ENCODE results near the gene C1orf50. TPM values are rescaled to one million over a fixed set of nuclear protein-coding genes. Genes with fewer than 3 reads are reported as not detected.

C1orf50 gene
- total and polyA plus RNA-seq, 4 donors, result 1.6 to 10.6 (median 6.1) TPM

- no peaks in the 10 kb centered on the region for H3K4me1 ChIP-seq (ENCODE audit: control insufficient read depth in 1 of 2, insufficient read depth in 2 of 2, low read length in 2 of 2)
- no peak for DNase-seq
- 76 to 80% methylated on average over 3 of the region's 3 CpGs for WGBS, 2 donors
- H3K9me3 ChIP-seq (ENCODE audit: control insufficient read depth, low read length), result no peaks in the 10 kb centered on the region
- H3K36me3 ChIP-seq (ENCODE audit: control insufficient read depth in 1 of 2, insufficient read depth in 2 of 2, low read length in 1 of 2), result no peaks in the 10 kb centered on the region
- intact Hi-C loops (cut with DNase I), result no loop called here
- no peak for ATAC-seq (ENCODE audit: low FRiP score)
- no peak overlapping the region for H3K4me3 ChIP-seq (ENCODE audit: low read length in 2 of 2)
- H3K27me3 ChIP-seq (ENCODE audit: control insufficient read depth in 1 of 2, insufficient read depth in 2 of 2, low read length in 1 of 2), result no peaks in the 10 kb centered on the region
- no peak overlapping the region for H3K27ac ChIP-seq (ENCODE audit: low read depth in 1 of 2, low read length in 2 of 2)
Measured at GRCh38 chr1:42731585-42731984, 35.5 kb upstream of the C1orf50 start.

GRCh38 chr1:42732126-42732680 lies 34.8 kb upstream of the C1orf50 start:
- no peaks in the 10 kb centered on the region for H3K27me3 ChIP-seq (ENCODE audit: control insufficient read depth in 1 of 2, insufficient read depth in 2 of 2, low read length in 1 of 2)
- H3K4me1 ChIP-seq (ENCODE audit: control insufficient read depth in 1 of 2, insufficient read depth in 2 of 2, low read length in 2 of 2), result no peaks in the 10 kb centered on the region
- 78 to 82% methylated on average over 10 of the region's 10 CpGs for WGBS, 2 donors
- DNase-seq (peak in 1 of 2 donors; percentile 55), ATAC-seq (ENCODE audit: low FRiP score) (no peak)
- intact Hi-C loops (cut with DNase I), result no loop called here
- H3K9me3 ChIP-seq (ENCODE audit: control insufficient read depth, low read length), result no peaks in the 10 kb centered on the region
- no peaks in the 10 kb centered on the region for H3K36me3 ChIP-seq (ENCODE audit: control insufficient read depth in 1 of 2, insufficient read depth in 2 of 2, low read length in 1 of 2)
- no peak overlapping the region for H3K4me3 ChIP-seq (ENCODE audit: low read length in 2 of 2)
- H3K27ac ChIP-seq (ENCODE audit: low read depth in 1 of 2, low read length in 2 of 2), result no peak overlapping the region

- ATAC-seq (ENCODE audit: low FRiP score) (no peak), DNase-seq (peak in 1 of 2 donors; percentile 43)
- Histone ChIP-seq H3K36me3 (ENCODE audit: control insufficient read depth in 1 of 2, insufficient read depth in 2 of 2, low read length in 1 of 2) (no peaks in the 10 kb centered on the region), H3K27ac (ENCODE audit: low read depth in 1 of 2, low read length in 2 of 2) (no peak overlapping the region), H3K4me3 (ENCODE audit: low read length in 2 of 2) (no peak overlapping the region), H3K4me1 (ENCODE audit: control insufficient read depth in 1 of 2, insufficient read depth in 2 of 2, low read length in 2 of 2) (no peaks in the 10 kb centered on the region), H3K27me3 (ENCODE audit: control insufficient read depth in 1 of 2, insufficient read depth in 2 of 2, low read length in 1 of 2) (no peaks in the 10 kb centered on the region), H3K9me3 (ENCODE audit: control insufficient read depth, low read length) (no peaks in the 10 kb centered on the region)
- intact Hi-C loops (cut with DNase I), result no loop called here
- 87 to 91% methylated on average over 12 of the region's 12 CpGs for WGBS, 2 donors
Measured at GRCh38 chr1:42733415-42734200, 33.4 kb upstream of the C1orf50 start.

- WGBS, 2 donors, result 92 to 98% methylated on average over 7 of the region's 7 CpGs
- intact Hi-C loops (cut with DNase I), result no loop called here
- Histone ChIP-seq H3K27me3 (ENCODE audit: control insufficient read depth in 1 of 2, insufficient read depth in 2 of 2, low read length in 1 of 2) (no peaks in the 10 kb centered on the region), H3K4me3 (ENCODE audit: low read length in 2 of 2) (no peak overlapping the region), H3K4me1 (ENCODE audit: control insufficient read depth in 1 of 2, insufficient read depth in 2 of 2, low read length in 2 of 2) (no peaks in the 10 kb centered on the region), H3K9me3 (ENCODE audit: control insufficient read depth, low read length) (no peaks in the 10 kb centered on the region), H3K36me3 (ENCODE audit: control insufficient read depth in 1 of 2, insufficient read depth in 2 of 2, low read length in 1 of 2) (no peaks in the 10 kb centered on the region), H3K27ac (ENCODE audit: low read depth in 1 of 2, low read length in 2 of 2) (no peak overlapping the region)
- DNase-seq, result no peak
- no peak for ATAC-seq (ENCODE audit: low FRiP score)
Measured at GRCh38 chr1:42734201-42735035, 32.6 kb upstream of the C1orf50 start.

- no peaks in the 10 kb centered on the region for H3K4me1 ChIP-seq (ENCODE audit: control insufficient read depth in 1 of 2, insufficient read depth in 2 of 2, low read length in 2 of 2)
- WGBS, 2 donors, result 84 to 86% methylated on average over 11 of the region's 11 CpGs
- H3K36me3 ChIP-seq (ENCODE audit: control insufficient read depth in 1 of 2, insufficient read depth in 2 of 2, low read length in 1 of 2), result no peaks in the 10 kb centered on the region
- intact Hi-C loops (cut with DNase I), result no loop called here
- no peak overlapping the region for H3K4me3 ChIP-seq (ENCODE audit: low read length in 2 of 2)
- no peak for ATAC-seq (ENCODE audit: low FRiP score)
- H3K27ac ChIP-seq (ENCODE audit: low read depth in 1 of 2, low read length in 2 of 2), result no peak overlapping the region
- DNase-seq, result no peak
- no peaks in the 10 kb centered on the region for H3K9me3 ChIP-seq (ENCODE audit: control insufficient read depth, low read length)
- H3K27me3 ChIP-seq (ENCODE audit: control insufficient read depth in 1 of 2, insufficient read depth in 2 of 2, low read length in 1 of 2), result no peaks in the 10 kb centered on the region
Measured at GRCh38 chr1:42735056-42735455, 32.0 kb upstream of the C1orf50 start.

GRCh38 chr1:42735477-42736105 lies 31.5 kb upstream of the C1orf50 start:
- Histone ChIP-seq H3K9me3 (ENCODE audit: control insufficient read depth, low read length) (no peaks in the 10 kb centered on the region), H3K4me1 (ENCODE audit: control insufficient read depth in 1 of 2, insufficient read depth in 2 of 2, low read length in 2 of 2) (no peaks in the 10 kb centered on the region), H3K27ac (ENCODE audit: low read depth in 1 of 2, low read length in 2 of 2) (no peak overlapping the region), H3K36me3 (ENCODE audit: control insufficient read depth in 1 of 2, insufficient read depth in 2 of 2, low read length in 1 of 2) (no peaks in the 10 kb centered on the region), H3K27me3 (ENCODE audit: control insufficient read depth in 1 of 2, insufficient read depth in 2 of 2, low read length in 1 of 2) (no peaks in the 10 kb centered on the region), H3K4me3 (ENCODE audit: low read length in 2 of 2) (no peak overlapping the region)
- ATAC-seq (ENCODE audit: low FRiP score) (no peak), DNase-seq (no peak)
- intact Hi-C loops (cut with DNase I), result no loop called here
- 86 to 87% methylated on average over 14 of the region's 14 CpGs for WGBS, 2 donors

- no peak overlapping the region for H3K4me3 ChIP-seq (ENCODE audit: low read length in 2 of 2)
- H3K36me3 ChIP-seq (ENCODE audit: control insufficient read depth in 1 of 2, insufficient read depth in 2 of 2, low read length in 1 of 2), result no peaks in the 10 kb centered on the region
- no peak overlapping the region for H3K27ac ChIP-seq (ENCODE audit: low read depth in 1 of 2, low read length in 2 of 2)
- intact Hi-C loops (cut with DNase I), result no loop called here
- no peaks in the 10 kb centered on the region for H3K4me1 ChIP-seq (ENCODE audit: control insufficient read depth in 1 of 2, insufficient read depth in 2 of 2, low read length in 2 of 2)
- DNase-seq (no peak), ATAC-seq (ENCODE audit: low FRiP score) (no peak)
- H3K27me3 ChIP-seq (ENCODE audit: control insufficient read depth in 1 of 2, insufficient read depth in 2 of 2, low read length in 1 of 2), result no peaks in the 10 kb centered on the region
- no peaks in the 10 kb centered on the region for H3K9me3 ChIP-seq (ENCODE audit: control insufficient read depth, low read length)
- 67 to 76% methylated on average over 4 of the region's 4 CpGs for whole genome bisulfite sequencing, 2 donors
Measured at GRCh38 chr1:42736152-42736551, 30.9 kb upstream of the C1orf50 start.

- Histone ChIP-seq H3K4me3 (ENCODE audit: low read length in 2 of 2) (no peak overlapping the region), H3K9me3 (ENCODE audit: control insufficient read depth, low read length) (no peaks in the 10 kb centered on the region), H3K27ac (ENCODE audit: low read depth in 1 of 2, low read length in 2 of 2) (no peak overlapping the region), H3K4me1 (ENCODE audit: control insufficient read depth in 1 of 2, insufficient read depth in 2 of 2, low read length in 2 of 2) (no peaks in the 10 kb centered on the region), H3K36me3 (ENCODE audit: control insufficient read depth in 1 of 2, insufficient read depth in 2 of 2, low read length in 1 of 2) (no peaks in the 10 kb centered on the region), H3K27me3 (ENCODE audit: control insufficient read depth in 1 of 2, insufficient read depth in 2 of 2, low read length in 1 of 2) (no peaks in the 10 kb centered on the region)
- no peak for ATAC-seq (ENCODE audit: low FRiP score)
- intact Hi-C loops (cut with DNase I), result no loop called here
- 86 to 92% methylated on average over 8 of the region's 8 CpGs for WGBS, 2 donors
- DNase-seq, result no peak
Measured at GRCh38 chr1:42736571-42737200, 30.4 kb upstream of the C1orf50 start.
